ENCODE results near the gene EIF4B. TPM values are rescaled to one million over a fixed set of nuclear protein-coding genes. Genes with fewer than 3 reads are reported as not detected.

Gene EIF4B
- total RNA-seq, 1 donor from 2014 or later: 336 TPM

- no peaks in the 10 kb centered on the region for H3K9me3 Mint-ChIP-seq (ENCODE audit: low read depth)
- no peak overlapping the region for H3K4me3 Mint-ChIP-seq (ENCODE audit: unreplicated experiment)
- no peaks in the 10 kb centered on the region for H3K36me3 Mint-ChIP-seq (ENCODE audit: low read depth)
- H3K4me1 Mint-ChIP-seq (ENCODE audit: low read depth): no peaks in the 10 kb centered on the region
- no peak for TF ChIP-seq CTCF (IDR thresholded peaks at IDR 0.05)
- no peak for DNase-seq (ENCODE audit: low spot score)
- no peaks in the 10 kb centered on the region for H3K27me3 Mint-ChIP-seq (ENCODE audit: low read depth)
- no peak overlapping the region for H3K27ac Mint-ChIP-seq (ENCODE audit: unreplicated experiment)
Observed at GRCh38 chr12:53090554-53090953, 84.3 kb downstream of the EIF4B start.

GRCh38 chr12:53091756-53092155 lies 85.5 kb downstream of the EIF4B start:
- no peak overlapping the region for H3K27ac Mint-ChIP-seq (ENCODE audit: unreplicated experiment)
- no peaks in the 10 kb centered on the region for H3K27me3 Mint-ChIP-seq (ENCODE audit: low read depth)
- no peaks in the 10 kb centered on the region for H3K9me3 Mint-ChIP-seq (ENCODE audit: low read depth)
- H3K36me3 Mint-ChIP-seq (ENCODE audit: low read depth): no peaks in the 10 kb centered on the region
- no peak for DNase-seq (ENCODE audit: low spot score)
- H3K4me3 Mint-ChIP-seq (ENCODE audit: unreplicated experiment): no peak overlapping the region
- TF ChIP-seq CTCF (IDR thresholded peaks at IDR 0.05): no peak
- H3K4me1 Mint-ChIP-seq (ENCODE audit: low read depth): peaks cover 1% of the 10 kb centered on the region

Small RNAs within 50 kb of the gene (microRNA-seq; reads per million reads assigned to microRNA genes)
- gene MIR6757 (ENCODE audit: borderline number of aligned reads): 3.9 reads per million

Other genes starting within 250 kb of the EIF4B start
- gene KRT76, start 229.1 kb upstream of the EIF4B start, total RNA-seq: not detected in 3 replicates
- gene KRT3, start 210.3 kb upstream of the EIF4B start, total RNA-seq: not detected in 3 replicates
- 0.41 to 0.90 TPM in 2 of 3 replicates, not detected in the other for gene KRT4, start 192.3 kb upstream of the EIF4B start, total RNA-seq
- gene KRT79, start 172.1 kb upstream of the EIF4B start, total RNA-seq: 0.10 to 0.31 TPM (median 0.19 TPM) in 3 replicates
- gene KRT78, start 157.5 kb upstream of the EIF4B start, total RNA-seq: not detected in 3 replicates
- 11.3 to 15.7 TPM (median 13.0 TPM) in 3 replicates for gene KRT8, start 101.4 kb upstream of the EIF4B start, total RNA-seq
- gene KRT18, start 57.3 kb upstream of the EIF4B start, total RNA-seq: 44.7 to 173 TPM (median 172 TPM) in 3 replicates
- 104 to 107 TPM (median 105 TPM) in 3 replicates for gene TNS2, start 43.6 kb downstream of the EIF4B start, total RNA-seq
- gene SPRYD3, start 72.9 kb downstream of the EIF4B start, total RNA-seq: 37.1 to 40.2 TPM (median 38.5 TPM) in 3 replicates
- 7.0 to 10.0 TPM (median 8.9 TPM) in 3 replicates for gene IGFBP6, start 91.2 kb downstream of the EIF4B start, total RNA-seq
- gene SOAT2, start 97.0 kb downstream of the EIF4B start, total RNA-seq: not detected in 3 replicates
- 27.3 to 36.7 TPM (median 28.0 TPM) in 3 replicates for gene ZNF740, start 174.3 kb downstream of the EIF4B start, total RNA-seq
- gene CSAD, start 174.5 kb downstream of the EIF4B start, total RNA-seq: 24.3 to 34.6 TPM (median 27.1 TPM) in 3 replicates
- 0.37 to 0.46 TPM in 2 of 3 replicates, not detected in the other for gene ITGB7, start 200.8 kb downstream of the EIF4B start, total RNA-seq
- gene RARG, start 225.8 kb downstream of the EIF4B start, total RNA-seq: 19.4 to 30.0 TPM (median 21.7 TPM) in 3 replicates